Measurements from ENCODE around the gene SLC25A15.

- no peak for TF ChIP-seq CTBP1 (IDR thresholded peaks at IDR 0.05; ENCODE audit: borderline replicate concordance)
- TF ChIP-seq BHLHE40 (IDR thresholded peaks at IDR 0.05; ENCODE audit: borderline replicate concordance): no peak
- TF ChIP-seq NFRKB (IDR thresholded peaks at IDR 0.05): no peak
- no peak for TF ChIP-seq HDGF (IDR thresholded peaks at IDR 0.05; ENCODE audit: borderline replicate concordance)
- TF ChIP-seq ELF4 (IDR thresholded peaks at IDR 0.05): no peak
Observed at GRCh38 chr13:40769970-40770369, 19.4 kb upstream of the SLC25A15 start.

Data from HEK293T (cell line).